Activated naive CD4-positive, alpha-beta T cell treated with anti-CD3 and anti-CD28 coated beads, Interleukin-2, amount 50 U/mL, for 24 hours (primary cell): ENCODE measurements around the gene MRPL38.
"Not testable (repeated sequence)": the region's sequence is repeated elsewhere in the genome, so short reads cannot be mapped to it uniquely, and the experiment has no call there.

Experiments used
- H3K27ac Mint-ChIP-seq: one replicate; pipeline ENCODE4 v1.8.0; 2021; ENCODE audit warnings: mild to moderate bottlenecking, mixed read lengths
- H3K27me3 Mint-ChIP-seq: one replicate; pipeline ENCODE4 v1.8.0; 2021; ENCODE audit warnings: mixed read lengths
- H3K36me3 Mint-ChIP-seq: one replicate; pipeline ENCODE4 v1.8.0; 2021; ENCODE audit warnings: mixed read lengths
- H3K4me1 Mint-ChIP-seq: one replicate; pipeline ENCODE4 v1.8.0; 2021; ENCODE audit warnings: mixed read lengths
- H3K4me3 Mint-ChIP-seq: one replicate; pipeline ENCODE4 v1.8.0; 2021; ENCODE audit warnings: mild to moderate bottlenecking, mixed read lengths
- H3K9me3 Mint-ChIP-seq: one replicate; pipeline ENCODE4 v1.8.0; 2021; ENCODE audit warnings: mixed read lengths

The MRPL38 gene

GRCh38 chr17:75893305-75894048 lies 11.2 kb downstream of the MRPL38 start:
- peak overlapping the region; percentile 9 for H3K4me3 Mint-ChIP-seq
- no peaks in the 10 kb centered on the region for H3K27me3 Mint-ChIP-seq
- no peaks in the 10 kb centered on the region for H3K9me3 Mint-ChIP-seq
- peaks cover 19% of the 10 kb centered on the region for H3K4me1 Mint-ChIP-seq
- H3K36me3 Mint-ChIP-seq, result no peaks in the 10 kb centered on the region
- peak overlapping the region; percentile 69 for H3K27ac Mint-ChIP-seq

- Mint-ChIP-seq H3K9me3 (no peaks in the 10 kb centered on the region), H3K36me3 (no peaks in the 10 kb centered on the region), H3K27ac (no peak overlapping the region), H3K4me1 (peaks cover 19% of the 10 kb centered on the region), H3K27me3 (no peaks in the 10 kb centered on the region), H3K4me3 (no peak overlapping the region)
These were observed 12.0 kb downstream of the MRPL38 start for GRCh38 chr17:75892556-75893224.

- H3K4me1 Mint-ChIP-seq, result peaks cover 19% of the 10 kb centered on the region
- no peak overlapping the region for H3K4me3 Mint-ChIP-seq
- H3K27me3 Mint-ChIP-seq, result no peaks in the 10 kb centered on the region
- no peaks in the 10 kb centered on the region for H3K36me3 Mint-ChIP-seq
- no peaks in the 10 kb centered on the region for H3K9me3 Mint-ChIP-seq
- no peak overlapping the region for H3K27ac Mint-ChIP-seq
These were observed 12.8 kb downstream of the MRPL38 start for GRCh38 chr17:75891605-75892555.

- Mint-ChIP-seq H3K27me3 (no peaks in the 10 kb centered on the region), H3K4me3 (no peak overlapping the region), H3K4me1 (peaks cover 19% of the 10 kb centered on the region), H3K9me3 (no peaks in the 10 kb centered on the region), H3K36me3 (no peaks in the 10 kb centered on the region), H3K27ac (no peak overlapping the region)
These were observed 13.6 kb downstream of the MRPL38 start for GRCh38 chr17:75891022-75891604.

- Mint-ChIP-seq H3K4me3 (no peak overlapping the region), H3K27me3 (no peaks in the 10 kb centered on the region), H3K36me3 (no peaks in the 10 kb centered on the region), H3K27ac (no peak overlapping the region), H3K4me1 (peaks cover 8% of the 10 kb centered on the region), H3K9me3 (no peaks in the 10 kb centered on the region)
These were observed 15.2 kb downstream of the MRPL38 start for GRCh38 chr17:75889454-75889853.

GRCh38 chr17:75888484-75888883 lies 16.2 kb downstream of the MRPL38 start:
- Mint-ChIP-seq H3K36me3 (no peaks in the 10 kb centered on the region), H3K4me3 (no peak overlapping the region), H3K4me1 (no peaks in the 10 kb centered on the region), H3K27me3 (no peaks in the 10 kb centered on the region), H3K27ac (peak overlapping the region; percentile 62), H3K9me3 (no peaks in the 10 kb centered on the region)

GRCh38 chr17:75885860-75886259 lies 18.8 kb downstream of the MRPL38 start:
- H3K36me3 Mint-ChIP-seq, H3K27ac Mint-ChIP-seq, H3K27me3 Mint-ChIP-seq, H3K9me3 Mint-ChIP-seq, H3K4me3 Mint-ChIP-seq, H3K4me1 Mint-ChIP-seq: not testable (repeated sequence)

GRCh38 chr17:75885431-75885830 lies 19.3 kb downstream of the MRPL38 start:
- Mint-ChIP-seq H3K36me3 (no peaks in the 10 kb centered on the region), H3K27ac (no peak overlapping the region), H3K4me3 (no peak overlapping the region), H3K9me3 (no peaks in the 10 kb centered on the region), H3K27me3 (no peaks in the 10 kb centered on the region), H3K4me1 (peaks cover 7% of the 10 kb centered on the region)

- Mint-ChIP-seq H3K27ac (no peak overlapping the region), H3K4me1 (peaks cover 15% of the 10 kb centered on the region), H3K27me3 (no peaks in the 10 kb centered on the region), H3K4me3 (no peak overlapping the region), H3K9me3 (no peaks in the 10 kb centered on the region), H3K36me3 (no peaks in the 10 kb centered on the region)
These were observed 22.8 kb downstream of the MRPL38 start for GRCh38 chr17:75881678-75882454.

GRCh38 chr17:75880266-75880665 lies 24.4 kb downstream of the MRPL38 start:
- Mint-ChIP-seq H3K4me1 (peaks cover 31% of the 10 kb centered on the region), H3K27ac (no peak overlapping the region), H3K27me3 (no peaks in the 10 kb centered on the region), H3K4me3 (peak overlapping the region; percentile 19), H3K9me3 (no peaks in the 10 kb centered on the region), H3K36me3 (no peaks in the 10 kb centered on the region)

GRCh38 chr17:75878174-75878998 lies 26.3 kb downstream of the MRPL38 start, which contains the start of gene TRIM47:
Gene TRIM47, minus strand, starts transcription at chr17:75878581. Its CDS starts 33 bp downstream, at chr17:75878548.
- Mint-ChIP-seq H3K9me3 (no peaks in the 10 kb centered on the region), H3K4me1 (peaks cover 38% of the 10 kb centered on the region), H3K27me3 (no peaks in the 10 kb centered on the region), H3K4me3 (peak within 1 kb of the TSS; percentile 88), H3K36me3 (no peaks in the 10 kb centered on the region), H3K27ac (peak within 1 kb of the TSS; percentile 92)

GRCh38 chr17:75877752-75878173 lies 26.9 kb downstream of the MRPL38 start:
- peak overlapping the region; percentile 92 for H3K27ac Mint-ChIP-seq
- no peaks in the 10 kb centered on the region for H3K9me3 Mint-ChIP-seq
- no peaks in the 10 kb centered on the region for H3K27me3 Mint-ChIP-seq
- H3K36me3 Mint-ChIP-seq, result no peaks in the 10 kb centered on the region
- peaks cover 41% of the 10 kb centered on the region for H3K4me1 Mint-ChIP-seq
- peak overlapping the region; percentile 88 for H3K4me3 Mint-ChIP-seq

GRCh38 chr17:75876938-75877751 lies 27.5 kb downstream of the MRPL38 start:
- Mint-ChIP-seq H3K27me3 (no peaks in the 10 kb centered on the region), H3K9me3 (no peaks in the 10 kb centered on the region), H3K36me3 (no peaks in the 10 kb centered on the region), H3K27ac (peak overlapping the region; percentile 92), H3K4me1 (peaks cover 46% of the 10 kb centered on the region), H3K4me3 (peak overlapping the region; percentile 88)
